Occipital lobe (tissue), 2 donors: Measurements from ENCODE around the gene NR1H3. TPM values are rescaled to one million over a fixed set of nuclear protein-coding genes. Genes with fewer than 3 reads are reported as not detected.
"Not testable (repeated sequence)": the region's sequence is repeated elsewhere in the genome, so short reads cannot be mapped to it uniquely, and the experiment has no call there.

Source experiments
- DNase-seq: peaks from one replicate; lab custom pipeline; 2025; lab: John Stamatoyannopoulos, UW
- total RNA-seq: library from RNA; depleted of rRNA; stranded (reverse); fragments of >200 nt; gene quantifications from one replicate; pipeline ENCODE4 v1.2.3, GENCODE V29; 2014

Gene NR1H3
- total RNA-seq, 1 donor from 2014 or later = 8.1 TPM

- peak; percentile 65 for DNase-seq
These were observed 48.1 kb downstream of the NR1H3 start for GRCh38 chr11:47305734-47306483.

- DNase-seq = peak; percentile 19
These were observed 48.7 kb downstream of the NR1H3 start for GRCh38 chr11:47306484-47306844.

- no peak for DNase-seq
These were observed 50.4 kb downstream of the NR1H3 start for GRCh38 chr11:47308050-47308823.

GRCh38 chr11:47314992-47315391 is 57.2 kb downstream of the NR1H3 start:
- no peak for DNase-seq

- DNase-seq = not testable (repeated sequence)
These were observed 58.7 kb downstream of the NR1H3 start for GRCh38 chr11:47316501-47316900.

- no peak for DNase-seq
These were observed 59.5 kb downstream of the NR1H3 start for GRCh38 chr11:47317064-47317828.

- DNase-seq = no peak
These were observed 60.4 kb downstream of the NR1H3 start for GRCh38 chr11:47318166-47318565.

Other genes starting within 250 kb of the NR1H3 start
- 110 TPM for gene ARFGAP2, start 81.1 kb upstream of the NR1H3 start, total RNA-seq
- gene PACSIN3, start 71.6 kb upstream of the NR1H3 start, total RNA-seq = 3.9 TPM
- 5.5 TPM for gene DDB2, start 43.0 kb upstream of the NR1H3 start, total RNA-seq
- gene ACP2, start 9.2 kb upstream of the NR1H3 start, total RNA-seq = 28.1 TPM
- 58.0 TPM for gene MADD, start 12.1 kb downstream of the NR1H3 start, total RNA-seq
- not detected for gene MYBPC3, start 94.7 kb downstream of the NR1H3 start, total RNA-seq
- 0.78 TPM for gene SPI1, start 120.6 kb downstream of the NR1H3 start, total RNA-seq
- gene SLC39A13, start 150.6 kb downstream of the NR1H3 start, total RNA-seq = 8.9 TPM
- gene PSMC3, start 168.4 kb downstream of the NR1H3 start, total RNA-seq = 69.1 TPM
- not detected for gene RAPSN, start 191.1 kb downstream of the NR1H3 start, total RNA-seq